GM06990 (cell line): ENCODE data around the gene RYR2.

ENCODE experiments used
- DNase-seq: peaks from one replicate; pipeline ENCODE4 v3.0.0-alpha.2; 2011; ENCODE audit not compliant: insufficient read length; ENCODE audit errors: extremely low read depth
- H3K27me3 ChIP-seq: replicated peaks from 2 replicates; pipeline ENCODE4 v1.6.0; 2011; ENCODE audit warnings: low read length; ENCODE audit not compliant: control insufficient read depth, insufficient read depth
- H3K36me3 ChIP-seq: 2 replicates; pipeline ENCODE4 v1.5.1; 2011; ENCODE audit warnings: low read length; ENCODE audit not compliant: control insufficient read depth, insufficient read depth
- H3K4me3 ChIP-seq: replicated peaks from 2 replicates; pipeline ENCODE4 v1.5.1; 2011; ENCODE audit warnings: low read depth, mild to moderate bottlenecking, control low read depth, low read length
- TF ChIP-seq, protein P1 (sequence below): IDR thresholded peaks from 2 replicates; pipeline ENCODE4 v1.5.1; 2011; ENCODE audit warnings: low read length, control low read depth, mild to moderate bottlenecking, inconsistent platforms; ENCODE audit not compliant: insufficient read depth, poor library complexity, severe bottlenecking

The RYR2 gene

GRCh38 chr1:237411621-237412020, 369.6 kb downstream of the RYR2 start:
- no peak for DNase-seq
- no peaks in the 10 kb centered on the region for H3K27me3 ChIP-seq
- no peaks in the 10 kb centered on the region for H3K36me3 ChIP-seq
- TF ChIP-seq, protein P1, sequence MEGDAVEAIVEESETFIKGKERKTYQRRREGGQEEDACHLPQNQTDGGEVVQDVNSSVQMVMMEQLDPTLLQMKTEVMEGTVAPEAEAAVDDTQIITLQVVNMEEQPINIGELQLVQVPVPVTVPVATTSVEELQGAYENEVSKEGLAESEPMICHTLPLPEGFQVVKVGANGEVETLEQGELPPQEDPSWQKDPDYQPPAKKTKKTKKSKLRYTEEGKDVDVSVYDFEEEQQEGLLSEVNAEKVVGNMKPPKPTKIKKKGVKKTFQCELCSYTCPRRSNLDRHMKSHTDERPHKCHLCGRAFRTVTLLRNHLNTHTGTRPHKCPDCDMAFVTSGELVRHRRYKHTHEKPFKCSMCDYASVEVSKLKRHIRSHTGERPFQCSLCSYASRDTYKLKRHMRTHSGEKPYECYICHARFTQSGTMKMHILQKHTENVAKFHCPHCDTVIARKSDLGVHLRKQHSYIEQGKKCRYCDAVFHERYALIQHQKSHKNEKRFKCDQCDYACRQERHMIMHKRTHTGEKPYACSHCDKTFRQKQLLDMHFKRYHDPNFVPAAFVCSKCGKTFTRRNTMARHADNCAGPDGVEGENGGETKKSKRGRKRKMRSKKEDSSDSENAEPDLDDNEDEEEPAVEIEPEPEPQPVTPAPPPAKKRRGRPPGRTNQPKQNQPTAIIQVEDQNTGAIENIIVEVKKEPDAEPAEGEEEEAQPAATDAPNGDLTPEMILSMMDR: no peak
- no peak overlapping the region for H3K4me3 ChIP-seq

GRCh38 chr1:237416924-237417655, 375.1 kb downstream of the RYR2 start:
- TF ChIP-seq, protein P1: no peak
- Histone ChIP-seq H3K27me3 (no peaks in the 10 kb centered on the region), H3K36me3 (no peaks in the 10 kb centered on the region), H3K4me3 (no peak overlapping the region)
- DNase-seq: no peak

DNA sequence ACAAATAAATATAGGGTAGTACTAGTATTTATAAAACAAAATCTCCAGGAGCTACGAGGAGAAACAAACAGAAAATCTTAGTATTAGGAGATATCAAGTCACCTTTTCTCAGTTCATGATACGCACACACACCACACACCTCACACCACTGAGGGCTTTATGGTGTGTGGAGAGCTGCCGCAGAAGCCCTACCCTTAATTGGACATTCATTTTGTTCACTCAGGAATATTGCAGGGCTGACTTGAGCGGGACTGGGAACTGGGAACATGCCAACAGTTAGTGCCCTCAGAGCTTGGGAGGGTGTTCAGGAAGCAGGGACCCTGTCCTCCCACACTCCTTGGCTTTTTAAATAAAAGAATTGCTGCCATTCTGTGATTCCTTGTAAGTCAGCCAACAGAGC, 386.8 kb downstream of the RYR2 start:
- H3K4me3 ChIP-seq: no peak overlapping the region

DNA sequence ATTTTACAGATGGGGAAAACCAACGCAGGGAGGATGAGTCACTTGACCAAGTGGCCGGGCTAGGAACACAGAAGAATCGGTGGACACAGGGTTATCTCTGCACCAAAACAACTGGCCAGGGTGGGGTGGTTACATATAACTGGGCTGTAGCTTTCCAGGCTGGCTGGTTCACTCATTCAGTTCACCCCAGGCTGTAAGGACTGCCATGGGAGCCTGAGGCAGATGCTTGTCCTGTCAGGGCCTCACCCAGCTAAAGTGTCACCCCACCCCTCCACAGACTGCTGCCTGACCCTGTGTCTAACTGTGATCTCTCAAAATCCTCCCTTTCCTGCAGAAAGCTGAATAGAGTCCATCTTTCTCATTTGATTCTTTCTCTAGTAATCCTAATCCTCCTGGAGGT, 387.3 kb downstream of the RYR2 start:
- Histone ChIP-seq H3K27me3 (no peaks in the 10 kb centered on the region), H3K4me3 (no peak overlapping the region), H3K36me3 (no peaks in the 10 kb centered on the region)
- DNase-seq: no peak
- TF ChIP-seq, protein P1: no peak

More for the DNA sequence above, 386.8 kb downstream of the RYR2 start:
- Histone ChIP-seq H3K36me3 (no peaks in the 10 kb centered on the region), H3K27me3 (no peaks in the 10 kb centered on the region)
- no peak for DNase-seq
- TF ChIP-seq, protein P1: no peak

- Histone ChIP-seq H3K27me3 (no peaks in the 10 kb centered on the region), H3K4me3 (no peak overlapping the region), H3K36me3 (no peaks in the 10 kb centered on the region)
- DNase-seq: no peak
- TF ChIP-seq, protein P1: no peak
Measured at GRCh38 chr1:237431448-237431847, 389.5 kb downstream of the RYR2 start.
